ENCODE measurements around the gene ATP8B3. TPM values are rescaled to one million over a fixed set of nuclear protein-coding genes. Genes with fewer than 3 reads are reported as not detected.

ATP8B3 gene
- total and polyA plus RNA-seq, 2 donors from 2014 or later = 0.24 to 3.6 TPM

GRCh38 chr19:1786668-1787067 is 25.4 kb downstream of the ATP8B3 start:
- no peak overlapping the region for H3K9ac ChIP-seq (ENCODE audit: low read length in 3 of 3)
- no peak overlapping the region for H3K4me3 ChIP-seq (ENCODE audit: low read length in 3 of 3)
- peaks cover 0 to 12% (median 4%) of the 10 kb centered on the region in 3 donors for H3K9me3 ChIP-seq (ENCODE audit: control insufficient read depth in 2 of 3, insufficient read depth in 1 of 3, low read length in 3 of 3)
- intact Hi-C loops (cut with DNase I) = no loop called here
- peaks cover 7% of the 10 kb centered on the region for H3K27me3 ChIP-seq (ENCODE audit: control insufficient read depth, insufficient read depth, low read length)
- no peaks in the 10 kb centered on the region for H3K4me1 ChIP-seq (ENCODE audit: control insufficient read depth in 2 of 3, insufficient read depth in 2 of 3, low read depth in 1 of 3, low read length in 3 of 3)
- TF ChIP-seq CTCF (IDR thresholded peaks at IDR 0.05; ENCODE audit: borderline replicate concordance, extremely low read depth, insufficient read depth) = no peak
- DNase-seq (no peak), FAIRE-seq (no peak)
- H3K27ac ChIP-seq (ENCODE audit: low read depth in 2 of 2, low read length in 2 of 2) = no peak overlapping the region
- no peaks in the 10 kb centered on the region for H3K36me3 ChIP-seq (ENCODE audit: control insufficient read depth in 2 of 3, insufficient read depth in 3 of 3, low read length in 3 of 3)

- H3K36me3 ChIP-seq (ENCODE audit: control insufficient read depth in 2 of 3, insufficient read depth in 3 of 3, low read length in 3 of 3) = no peaks in the 10 kb centered on the region
- peaks cover 0 to 15% (median 5%) of the 10 kb centered on the region in 3 donors for H3K9me3 ChIP-seq (ENCODE audit: control insufficient read depth in 2 of 3, insufficient read depth in 1 of 3, low read length in 3 of 3)
- H3K4me3 ChIP-seq (ENCODE audit: low read length in 3 of 3) = no peak overlapping the region
- H3K27me3 ChIP-seq (ENCODE audit: control insufficient read depth, insufficient read depth, low read length) = peaks cover 9% of the 10 kb centered on the region
- no peak for DNase-seq
- H3K9ac ChIP-seq (ENCODE audit: low read length in 3 of 3) = no peak overlapping the region
- no peak for FAIRE-seq
- no peak for TF ChIP-seq CTCF (IDR thresholded peaks at IDR 0.05; ENCODE audit: borderline replicate concordance, extremely low read depth, insufficient read depth)
- intact Hi-C loops (cut with DNase I) = no loop called here
- no peaks in the 10 kb centered on the region for H3K4me1 ChIP-seq (ENCODE audit: control insufficient read depth in 2 of 3, insufficient read depth in 2 of 3, low read depth in 1 of 3, low read length in 3 of 3)
- no peak overlapping the region for H3K27ac ChIP-seq (ENCODE audit: low read depth in 2 of 2, low read length in 2 of 2)
Measured at GRCh38 chr19:1785310-1785709, 26.8 kb downstream of the ATP8B3 start.

- Histone ChIP-seq H3K4me3 (ENCODE audit: low read length in 3 of 3) (no peak overlapping the region), H3K4me1 (ENCODE audit: control insufficient read depth in 2 of 3, insufficient read depth in 2 of 3, low read depth in 1 of 3, low read length in 3 of 3) (no peaks in the 10 kb centered on the region), H3K36me3 (ENCODE audit: control insufficient read depth in 2 of 3, insufficient read depth in 3 of 3, low read length in 3 of 3) (no peaks in the 10 kb centered on the region), H3K27me3 (ENCODE audit: control insufficient read depth, insufficient read depth, low read length) (peaks cover 15% of the 10 kb centered on the region), H3K9me3 (ENCODE audit: control insufficient read depth in 2 of 3, insufficient read depth in 1 of 3, low read length in 3 of 3) (peaks cover 0 to 15% (median 5%) of the 10 kb centered on the region in 3 donors), H3K9ac (ENCODE audit: low read length in 3 of 3) (no peak overlapping the region), H3K27ac (ENCODE audit: low read depth in 2 of 2, low read length in 2 of 2) (no peak overlapping the region)
- DNase-seq (no peak), FAIRE-seq (no peak)
- TF ChIP-seq CTCF (IDR thresholded peaks at IDR 0.05; ENCODE audit: borderline replicate concordance, extremely low read depth, insufficient read depth) = no peak
- intact Hi-C loops (cut with DNase I) = no loop called here
Measured at GRCh38 chr19:1783874-1784273, 28.2 kb downstream of the ATP8B3 start.

GRCh38 chr19:1783354-1783753 is 28.7 kb downstream of the ATP8B3 start:
- TF ChIP-seq CTCF (IDR thresholded peaks at IDR 0.05; ENCODE audit: borderline replicate concordance, extremely low read depth, insufficient read depth) = no peak
- no peaks in the 10 kb centered on the region for H3K4me1 ChIP-seq (ENCODE audit: control insufficient read depth in 2 of 3, insufficient read depth in 2 of 3, low read depth in 1 of 3, low read length in 3 of 3)
- FAIRE-seq (no peak), DNase-seq (no peak)
- H3K4me3 ChIP-seq (ENCODE audit: low read length in 3 of 3) = no peak overlapping the region
- peaks cover 0 to 15% (median 5%) of the 10 kb centered on the region in 3 donors for H3K9me3 ChIP-seq (ENCODE audit: control insufficient read depth in 2 of 3, insufficient read depth in 1 of 3, low read length in 3 of 3)
- intact Hi-C loops (cut with DNase I) = no loop called here
- H3K9ac ChIP-seq (ENCODE audit: low read length in 3 of 3) = no peak overlapping the region
- H3K36me3 ChIP-seq (ENCODE audit: control insufficient read depth in 2 of 3, insufficient read depth in 3 of 3, low read length in 3 of 3) = no peaks in the 10 kb centered on the region
- no peak overlapping the region for H3K27ac ChIP-seq (ENCODE audit: low read depth in 2 of 2, low read length in 2 of 2)
- H3K27me3 ChIP-seq (ENCODE audit: control insufficient read depth, insufficient read depth, low read length) = peaks cover 14% of the 10 kb centered on the region
